ENCODE measurements around the gene TFDP2.

GRCh38 chr3:141913150-141913811 lies 236.1 kb downstream of the TFDP2 start:
- TF ChIP-seq, protein P1, sequence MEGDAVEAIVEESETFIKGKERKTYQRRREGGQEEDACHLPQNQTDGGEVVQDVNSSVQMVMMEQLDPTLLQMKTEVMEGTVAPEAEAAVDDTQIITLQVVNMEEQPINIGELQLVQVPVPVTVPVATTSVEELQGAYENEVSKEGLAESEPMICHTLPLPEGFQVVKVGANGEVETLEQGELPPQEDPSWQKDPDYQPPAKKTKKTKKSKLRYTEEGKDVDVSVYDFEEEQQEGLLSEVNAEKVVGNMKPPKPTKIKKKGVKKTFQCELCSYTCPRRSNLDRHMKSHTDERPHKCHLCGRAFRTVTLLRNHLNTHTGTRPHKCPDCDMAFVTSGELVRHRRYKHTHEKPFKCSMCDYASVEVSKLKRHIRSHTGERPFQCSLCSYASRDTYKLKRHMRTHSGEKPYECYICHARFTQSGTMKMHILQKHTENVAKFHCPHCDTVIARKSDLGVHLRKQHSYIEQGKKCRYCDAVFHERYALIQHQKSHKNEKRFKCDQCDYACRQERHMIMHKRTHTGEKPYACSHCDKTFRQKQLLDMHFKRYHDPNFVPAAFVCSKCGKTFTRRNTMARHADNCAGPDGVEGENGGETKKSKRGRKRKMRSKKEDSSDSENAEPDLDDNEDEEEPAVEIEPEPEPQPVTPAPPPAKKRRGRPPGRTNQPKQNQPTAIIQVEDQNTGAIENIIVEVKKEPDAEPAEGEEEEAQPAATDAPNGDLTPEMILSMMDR (IDR thresholded peaks at IDR 0.05): peak; percentile 64 to 76 (median 70)
- TF ChIP-seq POLR2A (IDR thresholded peaks at IDR 0.05): no peak
